Endothelial cell of umbilical vein (primary cell): ENCODE data around the gene BNC2. TPM values are rescaled to one million over a fixed set of nuclear protein-coding genes. Genes with fewer than 3 reads are reported as not detected.

Experiments used
- BruUV-seq: library from RNA; stranded (reverse); fragments of 400-500 nt; replicated peaks from 2 replicates; lab custom pipeline; 2021; lab: Mats Ljungman, UMichigan
- CTCF ChIA-PET: fragments of 300-600, 350-600 bp; sonication (Branson Sonifier 250); formaldehyde crosslinking; loops from one replicate; lab custom pipeline; 2021; ENCODE audit warnings: antibody characterized with exemption, inconsistent platforms; lab: Charles Lee
- POLR2A ChIA-PET: fragments of 300-600, 350-600 bp; sonication (Branson Sonifier 250); formaldehyde crosslinking; loops from one replicate; lab custom pipeline; 2021; ENCODE audit warnings: antibody characterized with exemption, inconsistent platforms; lab: Charles Lee
- DNase-seq: peaks from one replicate; pipeline ENCODE4 v3.0.0-alpha.2; 2011; ENCODE audit warnings: low read depth, low spot score
- FAIRE-seq: peaks from 2 replicates; lab custom pipeline; 2011; peaks lifted over from hg19 to GRCh38; lab: Jason Lieb, UNC
- H2AFZ ChIP-seq: 2 replicates; pipeline ENCODE4 v1.6.0; 2012; ENCODE audit warnings: low read depth, low read length, control low read depth, inconsistent platforms
- H3K27ac ChIP-seq: 2 replicates; pipeline ENCODE4 v1.5.1; 2011; ENCODE audit warnings: low read depth, mild to moderate bottlenecking, control low read depth, low read length, moderate library complexity; ENCODE audit not compliant: insufficient read depth
- H3K27me3 ChIP-seq, 2 experiments: 2 replicates each; pipeline versions ENCODE4 v1.6.0 to v1.6.1; 2011; ENCODE audit warnings: low read length in 2 of 2, mixed read lengths in 1 of 2; ENCODE audit not compliant: control insufficient read depth in 2 of 2, insufficient read depth in 2 of 2
- H3K36me3 ChIP-seq, 2 experiments: 2 replicates in 1 of 2; 3 replicates in 1 of 2; pipeline ENCODE4 v1.5.1; 2011; ENCODE audit warnings: low read length in 2 of 2, mild to moderate bottlenecking in 1 of 2, moderate library complexity in 1 of 2; ENCODE audit not compliant: control insufficient read depth in 2 of 2, insufficient read depth in 2 of 2; ENCODE audit errors: extremely low read depth in 1 of 2
- H3K4me1 ChIP-seq: 3 replicates; pipeline ENCODE4 v1.5.1; 2011; ENCODE audit warnings: mild to moderate bottlenecking, low read length; ENCODE audit not compliant: control insufficient read depth, insufficient read depth; ENCODE audit errors: extremely low read depth
- H3K4me2 ChIP-seq: 2 replicates; pipeline ENCODE4 v1.6.1; 2011; ENCODE audit warnings: low read length, control low read depth, mixed read lengths; ENCODE audit not compliant: insufficient read depth
- H3K4me3 ChIP-seq, 3 experiments: fragments of 200-600 bp in 1 of 3; sonication (generic), shearing (Covaris generic) in 1 of 3; replicated peaks in 1 of 3; 2 replicates each; pipeline ENCODE4 v1.5.1; 2011 to 2016; ENCODE audit warnings: control low read depth in 3 of 3, low read length in 3 of 3, mild to moderate bottlenecking in 2 of 3, inconsistent platforms in 1 of 3, low read depth in 1 of 3, moderate library complexity in 1 of 3; ENCODE audit not compliant: insufficient read depth in 1 of 3
- H3K79me2 ChIP-seq: 2 replicates; pipeline ENCODE4 v1.6.0; 2012; ENCODE audit warnings: low read length, inconsistent platforms; ENCODE audit not compliant: control insufficient read depth, insufficient read depth
- H3K9ac ChIP-seq: replicated peaks from 2 replicates; pipeline ENCODE3; 2011; ENCODE audit warnings: low read length, control low read depth; ENCODE audit not compliant: insufficient read depth; ENCODE audit errors: extremely low read depth
- H3K9me1 ChIP-seq: replicated peaks from 3 replicates; pipeline ENCODE4 v1.6.0; 2011; ENCODE audit warnings: mild to moderate bottlenecking, low read length; ENCODE audit not compliant: control insufficient read depth, insufficient read depth; ENCODE audit errors: extremely low read depth
- H3K9me3 ChIP-seq: replicated peaks from 2 replicates; pipeline ENCODE4 v1.5.1; 2012; ENCODE audit warnings: low read length, inconsistent platforms; ENCODE audit not compliant: control insufficient read depth, insufficient read depth
- H4K20me1 ChIP-seq: replicated peaks from 2 replicates; pipeline ENCODE3; 2011; ENCODE audit warnings: mild to moderate bottlenecking, low read length; ENCODE audit not compliant: control insufficient read depth, insufficient read depth; ENCODE audit errors: extremely low read depth
- CTCF ChIP-seq, 2 donors: IDR thresholded peaks; 1 replicate in 1 of 2; 2 replicates in 1 of 2; pipeline ENCODE4 v1.5.1; 2011; ENCODE audit warnings: low read length in 2 of 2, mild to moderate bottlenecking in 2 of 2, moderate library complexity in 2 of 2, control low read depth in 1 of 2, inconsistent platforms in 1 of 2, low read depth in 1 of 2; ENCODE audit not compliant: insufficient read depth in 1 of 2; ENCODE audit errors: extremely low read depth in 1 of 2
- EZH2 ChIP-seq: IDR thresholded peaks from 2 replicates; pipeline ENCODE4 v1.6.1; 2012; ENCODE audit warnings: borderline replicate concordance, low read depth, mild to moderate bottlenecking, moderate library complexity, low read length, inconsistent platforms; ENCODE audit not compliant: severe bottlenecking
- FOS ChIP-seq: IDR thresholded peaks from 2 replicates; pipeline ENCODE4 v1.6.1; 2011; ENCODE audit warnings: mild to moderate bottlenecking, low read length, moderate library complexity, borderline replicate concordance; ENCODE audit not compliant: insufficient read depth
- GATA2 ChIP-seq: IDR thresholded peaks from 2 replicates; pipeline ENCODE4 v1.7.0; 2011; ENCODE audit warnings: low read depth, mild to moderate bottlenecking, moderate library complexity, mixed read lengths, low read length; ENCODE audit not compliant: insufficient read length, insufficient read depth
- JUN ChIP-seq: IDR thresholded peaks from 2 replicates; pipeline ENCODE4 v1.6.1; 2011; ENCODE audit warnings: borderline replicate concordance, low read depth; ENCODE audit not compliant: insufficient read length, insufficient read depth
- MAX ChIP-seq: IDR thresholded peaks from 2 replicates; pipeline ENCODE4 v1.6.1; 2011; ENCODE audit not compliant: insufficient read depth, insufficient read length
- MYC ChIP-seq: IDR thresholded peaks from one replicate; pipeline ENCODE4 v1.6.1; 2011; ENCODE audit warnings: mild to moderate bottlenecking, low read depth, low read length
- POLR2A ChIP-seq: IDR thresholded peaks from 2 replicates; pipeline ENCODE4 v1.6.1; 2012; ENCODE audit warnings: low read depth, mild to moderate bottlenecking, control low read depth, low read length
- POLR2AphosphoS5 ChIP-seq: IDR thresholded peaks from 2 replicates; pipeline ENCODE4 v1.6.1; 2012; ENCODE audit warnings: low read depth, mild to moderate bottlenecking, control low read depth, low read length, moderate library complexity; ENCODE audit not compliant: insufficient read depth
- dilution Hi-C: fragments of 300-500 bp; cut with MboI; formaldehyde crosslinking; loops from one replicate; pipeline ENCODE4 v1.15.0; 2019; ENCODE audit warnings: low sequenced_read_pairs; ENCODE audit not compliant: extremely low pct_ligation_motif_present
- intact Hi-C: fragments of 100-400 bp; cut with micrococcal nuclease; formaldehyde crosslinking; loops from one replicate; pipeline ENCODE4 v1.10.0; 2022
- polyA plus RNA-seq, 4 experiments: library from polyadenylated mRNA; depleted of rRNA in 3 of 4; stranded (reverse) in 3 of 4; unstranded in 1 of 4; fragments of >200 nt; gene quantifications; 2 replicates each; pipeline versions ENCODE4 v1.2.1 to v1.2.3, GENCODE V29; 2011 to 2012; ENCODE audit warnings: missing spikeins in 1 of 4
- total RNA-seq: library from RNA; stranded (reverse); gene quantifications from 2 replicates; pipeline ENCODE4 v1.2.3, GENCODE V29; 2021

BNC2 gene
- total and polyA plus RNA-seq, 2 donors (not counting 3 experiments of a cell fraction or from before 2014, with no cell fraction given) = 12.1 to 34.3 TPM

DNA sequence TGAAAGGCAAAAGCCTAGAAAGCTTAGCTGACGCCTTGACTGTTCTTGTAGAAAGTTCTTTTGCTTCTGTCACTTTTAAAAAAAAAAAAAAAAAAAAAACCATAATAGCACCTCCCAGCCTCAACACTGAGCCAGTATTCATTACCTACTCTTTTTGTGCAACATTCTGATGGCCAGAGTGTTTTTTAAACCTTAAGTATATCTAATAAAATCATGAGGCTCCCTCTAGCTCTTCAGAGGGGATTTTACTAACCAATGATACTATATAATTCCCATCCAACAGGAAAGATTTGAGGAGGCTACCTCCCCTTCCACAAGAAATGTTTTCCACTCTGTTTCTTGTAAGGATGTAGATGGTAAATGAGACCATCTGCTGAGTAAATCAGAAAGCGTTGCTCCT, 3.9 kb downstream of the BNC2 start:
- intact Hi-C loops = no loop called here
- H3K9ac ChIP-seq = no peak overlapping the region
- H3K4me2 ChIP-seq = no peak overlapping the region

More for the DNA sequence above, 3.9 kb downstream of the BNC2 start:
- ChIA-PET POLR2A (interaction anchor here (0.6 kb wide), 1 partner anchor 162 kb away, joined by 3 read pairs; no protein-coding TSS in a partner anchor), CTCF (no interaction called here)
- no peaks in the 10 kb centered on the region for H3K9me3 ChIP-seq
- no TSS peak for BruUV-seq
- dilution Hi-C loops = no loop called here
- H3K4me1 ChIP-seq = peaks cover 10% of the 10 kb centered on the region
- DNase-seq (no peak), FAIRE-seq (no peak)
- TF ChIP-seq JUN (no peak), POLR2A (no peak), MAX (no peak), MYC (no peak), EZH2 (no peak), GATA2 (no peak), POLR2AphosphoS5 (no peak), FOS (no peak), CTCF (IDR thresholded peaks at IDR 0.05; ENCODE audit: extremely low read depth in 1 of 2, insufficient read depth in 1 of 2, low read depth in 1 of 2, low read length in 2 of 2) (no peak)
- no peak overlapping the region for H3K4me3 ChIP-seq
- peaks cover 0 to 2% of the 10 kb centered on the region in 2 experiments for H3K27me3 ChIP-seq
- no peaks in the 10 kb centered on the region for H3K9me1 ChIP-seq
- H2AFZ ChIP-seq = no peak overlapping the region
- no peaks in the 10 kb centered on the region for H4K20me1 ChIP-seq
- no peaks in the 10 kb centered on the region for H3K79me2 ChIP-seq
- no peak overlapping the region for H3K27ac ChIP-seq
- no peaks in the 10 kb centered on the region for H3K36me3 ChIP-seq
